ENCODE data around the gene C18orf54. TPM values are rescaled to one million over a fixed set of nuclear protein-coding genes. Genes with fewer than 3 reads are reported as not detected.

C18orf54 gene
- total and polyA plus RNA-seq, 9 of the 15 experiments (the other 6 are each of a cell fraction or from before 2014, with no cell fraction given) = 3.0 to 8.7 (median 4.3) TPM

DNA sequence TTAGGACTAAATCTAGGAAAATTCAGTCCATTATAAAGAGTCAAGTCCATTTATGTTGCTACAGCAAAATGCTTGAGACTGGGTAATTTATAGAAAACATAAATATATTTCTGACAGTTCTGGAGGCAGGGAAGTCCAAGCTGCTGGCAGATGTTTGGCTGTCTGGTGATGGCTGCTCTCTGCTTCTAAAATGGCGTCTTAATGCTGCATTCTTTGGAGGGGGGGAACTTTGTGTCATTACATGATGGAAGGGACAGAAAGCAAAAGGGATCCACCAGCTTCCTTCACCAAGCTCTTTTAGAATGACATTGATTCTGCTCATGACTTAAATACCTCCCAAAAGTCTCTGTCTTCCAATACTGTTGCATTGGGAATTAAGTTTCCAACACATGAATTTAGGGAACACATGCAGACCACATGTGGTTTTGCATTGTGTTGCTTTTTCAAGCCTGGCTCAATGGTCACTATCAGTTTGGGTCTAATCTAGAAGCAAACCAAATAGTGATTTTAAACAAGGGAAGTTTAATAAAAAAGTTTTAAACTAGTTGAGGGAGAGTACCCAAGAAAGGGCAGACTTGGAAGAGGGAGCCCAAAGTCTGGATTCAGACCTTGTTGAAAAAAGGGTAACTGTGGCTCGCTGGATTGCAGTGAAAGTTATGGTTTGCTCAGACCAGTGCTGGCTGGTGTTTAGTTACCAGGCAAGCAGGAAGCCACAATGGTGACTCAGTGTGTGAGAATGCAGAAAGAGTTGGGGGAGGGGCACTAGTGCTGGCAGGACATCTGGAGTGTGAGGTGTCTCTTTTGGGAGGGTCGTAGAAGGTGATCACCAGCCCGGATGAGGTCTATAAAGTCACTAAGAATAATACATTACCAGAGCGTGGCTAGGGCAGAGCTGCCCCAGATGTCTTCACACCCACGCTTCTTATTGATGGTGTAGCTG is 30.8 kb downstream of the C18orf54 start (continued):
- TF ChIP-seq, protein P1, sequence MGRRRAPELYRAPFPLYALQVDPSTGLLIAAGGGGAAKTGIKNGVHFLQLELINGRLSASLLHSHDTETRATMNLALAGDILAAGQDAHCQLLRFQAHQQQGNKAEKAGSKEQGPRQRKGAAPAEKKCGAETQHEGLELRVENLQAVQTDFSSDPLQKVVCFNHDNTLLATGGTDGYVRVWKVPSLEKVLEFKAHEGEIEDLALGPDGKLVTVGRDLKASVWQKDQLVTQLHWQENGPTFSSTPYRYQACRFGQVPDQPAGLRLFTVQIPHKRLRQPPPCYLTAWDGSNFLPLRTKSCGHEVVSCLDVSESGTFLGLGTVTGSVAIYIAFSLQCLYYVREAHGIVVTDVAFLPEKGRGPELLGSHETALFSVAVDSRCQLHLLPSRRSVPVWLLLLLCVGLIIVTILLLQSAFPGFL (CRISPR knock-in tag; IDR thresholded peaks at IDR 0.05) = no peak
- no peak for TF ChIP-seq FOXJ3 (CRISPR knock-in tag; IDR thresholded peaks at IDR 0.05)
- no peak for TF ChIP-seq NFYB (IDR thresholded peaks at IDR 0.05; ENCODE audit: extremely low read depth, insufficient read length)
- TF ChIP-seq, protein P2, sequence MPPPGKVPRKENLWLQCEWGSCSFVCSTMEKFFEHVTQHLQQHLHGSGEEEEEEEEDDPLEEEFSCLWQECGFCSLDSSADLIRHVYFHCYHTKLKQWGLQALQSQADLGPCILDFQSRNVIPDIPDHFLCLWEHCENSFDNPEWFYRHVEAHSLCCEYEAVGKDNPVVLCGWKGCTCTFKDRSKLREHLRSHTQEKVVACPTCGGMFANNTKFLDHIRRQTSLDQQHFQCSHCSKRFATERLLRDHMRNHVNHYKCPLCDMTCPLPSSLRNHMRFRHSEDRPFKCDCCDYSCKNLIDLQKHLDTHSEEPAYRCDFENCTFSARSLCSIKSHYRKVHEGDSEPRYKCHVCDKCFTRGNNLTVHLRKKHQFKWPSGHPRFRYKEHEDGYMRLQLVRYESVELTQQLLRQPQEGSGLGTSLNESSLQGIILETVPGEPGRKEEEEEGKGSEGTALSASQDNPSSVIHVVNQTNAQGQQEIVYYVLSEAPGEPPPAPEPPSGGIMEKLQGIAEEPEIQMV (tag; conservative IDR thresholded peaks at IDR 0.05; ENCODE audit: low read depth) = 0 out of 2 replicates have a peak, but pooled peaks have one; percentile 15
- TF ChIP-seq NEUROD1 (IDR thresholded peaks at IDR 0.05; ENCODE audit: borderline replicate concordance, low read depth, low read length, partially characterized antibody) = peak; percentile 33
- no peak for TF ChIP-seq ZNF76 (CRISPR knock-in tag; IDR thresholded peaks at IDR 0.05; ENCODE audit: borderline replicate concordance)
- peak; percentile 78 for TF ChIP-seq RNF2 (IDR thresholded peaks at IDR 0.05)
- TF ChIP-seq, protein P3, sequence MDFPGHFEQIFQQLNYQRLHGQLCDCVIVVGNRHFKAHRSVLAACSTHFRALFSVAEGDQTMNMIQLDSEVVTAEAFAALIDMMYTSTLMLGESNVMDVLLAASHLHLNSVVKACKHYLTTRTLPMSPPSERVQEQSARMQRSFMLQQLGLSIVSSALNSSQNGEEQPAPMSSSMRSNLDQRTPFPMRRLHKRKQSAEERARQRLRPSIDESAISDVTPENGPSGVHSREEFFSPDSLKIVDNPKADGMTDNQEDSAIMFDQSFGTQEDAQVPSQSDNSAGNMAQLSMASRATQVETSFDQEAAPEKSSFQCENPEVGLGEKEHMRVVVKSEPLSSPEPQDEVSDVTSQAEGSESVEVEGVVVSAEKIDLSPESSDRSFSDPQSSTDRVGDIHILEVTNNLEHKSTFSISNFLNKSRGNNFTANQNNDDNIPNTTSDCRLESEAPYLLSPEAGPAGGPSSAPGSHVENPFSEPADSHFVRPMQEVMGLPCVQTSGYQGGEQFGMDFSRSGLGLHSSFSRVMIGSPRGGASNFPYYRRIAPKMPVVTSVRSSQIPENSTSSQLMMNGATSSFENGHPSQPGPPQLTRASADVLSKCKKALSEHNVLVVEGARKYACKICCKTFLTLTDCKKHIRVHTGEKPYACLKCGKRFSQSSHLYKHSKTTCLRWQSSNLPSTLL (IDR thresholded peaks at IDR 0.05) = no peak
- TF ChIP-seq CHCHD3 (CRISPR knock-in tag; IDR thresholded peaks at IDR 0.05) = no peak
- TF ChIP-seq NCOR1 (IDR thresholded peaks at IDR 0.05) = peak; percentile 25; the same call in 1 of the 2 replicates
- TF ChIP-seq, protein P4, sequence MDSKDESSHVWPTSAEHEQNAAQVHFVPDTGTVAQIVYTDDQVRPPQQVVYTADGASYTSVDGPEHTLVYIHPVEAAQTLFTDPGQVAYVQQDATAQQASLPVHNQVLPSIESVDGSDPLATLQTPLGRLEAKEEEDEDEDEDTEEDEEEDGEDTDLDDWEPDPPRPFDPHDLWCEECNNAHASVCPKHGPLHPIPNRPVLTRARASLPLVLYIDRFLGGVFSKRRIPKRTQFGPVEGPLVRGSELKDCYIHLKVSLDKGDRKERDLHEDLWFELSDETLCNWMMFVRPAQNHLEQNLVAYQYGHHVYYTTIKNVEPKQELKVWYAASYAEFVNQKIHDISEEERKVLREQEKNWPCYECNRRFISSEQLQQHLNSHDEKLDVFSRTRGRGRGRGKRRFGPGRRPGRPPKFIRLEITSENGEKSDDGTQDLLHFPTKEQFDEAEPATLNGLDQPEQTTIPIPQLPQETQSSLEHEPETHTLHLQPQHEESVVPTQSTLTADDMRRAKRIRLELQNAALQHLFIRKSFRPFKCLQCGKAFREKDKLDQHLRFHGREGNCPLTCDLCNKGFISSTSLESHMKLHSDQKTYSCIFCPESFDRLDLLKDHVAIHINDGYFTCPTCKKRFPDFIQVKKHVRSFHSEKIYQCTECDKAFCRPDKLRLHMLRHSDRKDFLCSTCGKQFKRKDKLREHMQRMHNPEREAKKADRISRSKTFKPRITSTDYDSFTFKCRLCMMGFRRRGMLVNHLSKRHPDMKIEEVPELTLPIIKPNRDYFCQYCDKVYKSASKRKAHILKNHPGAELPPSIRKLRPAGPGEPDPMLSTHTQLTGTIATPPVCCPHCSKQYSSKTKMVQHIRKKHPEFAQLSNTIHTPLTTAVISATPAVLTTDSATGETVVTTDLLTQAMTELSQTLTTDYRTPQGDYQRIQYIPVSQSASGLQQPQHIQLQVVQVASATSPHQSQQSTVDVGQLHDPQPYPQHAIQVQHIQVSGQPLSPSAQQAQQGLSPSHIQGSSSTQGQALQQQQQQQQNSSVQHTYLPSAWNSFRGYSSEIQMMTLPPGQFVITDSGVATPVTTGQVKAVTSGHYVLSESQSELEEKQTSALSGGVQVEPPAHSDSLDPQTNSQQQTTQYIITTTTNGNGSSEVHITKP (IDR thresholded peaks at IDR 0.05; ENCODE audit: partially characterized antibody) = no peak
- TF ChIP-seq, protein P5, sequence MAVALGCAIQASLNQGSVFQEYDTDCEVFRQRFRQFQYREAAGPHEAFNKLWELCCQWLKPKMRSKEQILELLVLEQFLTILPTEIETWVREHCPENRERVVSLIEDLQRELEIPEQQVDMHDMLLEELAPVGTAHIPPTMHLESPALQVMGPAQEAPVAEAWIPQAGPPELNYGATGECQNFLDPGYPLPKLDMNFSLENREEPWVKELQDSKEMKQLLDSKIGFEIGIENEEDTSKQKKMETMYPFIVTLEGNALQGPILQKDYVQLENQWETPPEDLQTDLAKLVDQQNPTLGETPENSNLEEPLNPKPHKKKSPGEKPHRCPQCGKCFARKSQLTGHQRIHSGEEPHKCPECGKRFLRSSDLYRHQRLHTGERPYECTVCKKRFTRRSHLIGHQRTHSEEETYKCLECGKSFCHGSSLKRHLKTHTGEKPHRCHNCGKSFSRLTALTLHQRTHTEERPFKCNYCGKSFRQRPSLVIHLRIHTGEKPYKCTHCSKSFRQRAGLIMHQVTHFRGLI (CRISPR knock-in tag; IDR thresholded peaks at IDR 0.05) = no peak
- no peak for TF ChIP-seq ZBTB8A (IDR thresholded peaks at IDR 0.05; ENCODE audit: partially characterized antibody)
- TF ChIP-seq, protein P6, sequence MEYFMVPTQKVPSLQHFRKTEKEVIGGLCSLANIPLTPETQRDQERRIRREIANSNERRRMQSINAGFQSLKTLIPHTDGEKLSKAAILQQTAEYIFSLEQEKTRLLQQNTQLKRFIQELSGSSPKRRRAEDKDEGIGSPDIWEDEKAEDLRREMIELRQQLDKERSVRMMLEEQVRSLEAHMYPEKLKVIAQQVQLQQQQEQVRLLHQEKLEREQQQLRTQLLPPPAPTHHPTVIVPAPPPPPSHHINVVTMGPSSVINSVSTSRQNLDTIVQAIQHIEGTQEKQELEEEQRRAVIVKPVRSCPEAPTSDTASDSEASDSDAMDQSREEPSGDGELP (CRISPR knock-in tag; IDR thresholded peaks at IDR 0.05; ENCODE audit: borderline replicate concordance) = no peak
- no peak for TF ChIP-seq SRSF1 (IDR thresholded peaks at IDR 0.05; ENCODE audit: low read depth, low read length)

Measured in K562 (cell line).